Measurements from ENCODE around the gene INF2.
"Not testable (repeated sequence)": the region's sequence is repeated elsewhere in the genome, so short reads cannot be mapped to it uniquely, and the experiment has no call there.

Gene INF2

GRCh38 chr14:104749111-104749649 lies 59.8 kb downstream of the INF2 start:
- FAIRE-seq (no peak), DNase-seq (ENCODE audit: low spot score) (no peak)

GRCh38 chr14:104750056-104750752 lies 60.8 kb downstream of the INF2 start:
- DNase-seq (ENCODE audit: low spot score), result no peak
- no peak for FAIRE-seq

- DNase-seq (ENCODE audit: low spot score); FAIRE-seq: not testable (repeated sequence)
Observed at GRCh38 chr14:104750753-104751057, 61.3 kb downstream of the INF2 start.

- DNase-seq (ENCODE audit: low spot score), result no peak
- no peak for FAIRE-seq
Observed at GRCh38 chr14:104751539-104752422, 62.4 kb downstream of the INF2 start.

GRCh38 chr14:104752423-104752734 lies 63.0 kb downstream of the INF2 start:
- no peak for FAIRE-seq
- DNase-seq (ENCODE audit: low spot score), result no peak

GRCh38 chr14:104752735-104753527 lies 63.5 kb downstream of the INF2 start, which contains the start of gene SIVA1:
TSS of gene SIVA1 (plus strand) at chr14:104753147. CDS start at chr14:104753202, 55 bp downstream.
- peak; percentile 89 for DNase-seq (ENCODE audit: low spot score)
- FAIRE-seq, result peak; percentile 27

- FAIRE-seq (no peak), DNase-seq (ENCODE audit: low spot score) (no peak)
Observed at GRCh38 chr14:104753528-104754212, 64.3 kb downstream of the INF2 start.

- FAIRE-seq (no peak), DNase-seq (ENCODE audit: low spot score) (no peak)
Observed at GRCh38 chr14:104754213-104754851, 64.9 kb downstream of the INF2 start.

GRCh38 chr14:104755621-104756020 lies 66.2 kb downstream of the INF2 start:
- no peak for FAIRE-seq
- DNase-seq (ENCODE audit: low spot score), result no peak

- FAIRE-seq (no peak), DNase-seq (ENCODE audit: low spot score) (no peak)
Observed at GRCh38 chr14:104756477-104757237, 67.2 kb downstream of the INF2 start.

- DNase-seq (ENCODE audit: low spot score), result no peak
- no peak for FAIRE-seq
Observed at GRCh38 chr14:104757238-104757585, 67.8 kb downstream of the INF2 start.

GRCh38 chr14:104757681-104758392 lies 68.4 kb downstream of the INF2 start:
- DNase-seq (ENCODE audit: low spot score) (no peak), FAIRE-seq (no peak)

- no peak for FAIRE-seq
- DNase-seq (ENCODE audit: low spot score), result no peak
Observed at GRCh38 chr14:104758981-104759969, 69.9 kb downstream of the INF2 start.

- no peak for FAIRE-seq
- DNase-seq (ENCODE audit: low spot score), result no peak
Observed at GRCh38 chr14:104765517-104765916, 76.1 kb downstream of the INF2 start.

- no peak for DNase-seq (ENCODE audit: low spot score)
- FAIRE-seq, result no peak
Observed at GRCh38 chr14:104766256-104766862, 76.9 kb downstream of the INF2 start.

GRCh38 chr14:104766863-104767633 lies 77.6 kb downstream of the INF2 start:
- no peak for FAIRE-seq

GRCh38 chr14:104767634-104767918 lies 78.2 kb downstream of the INF2 start:
- DNase-seq (ENCODE audit: low spot score) (no peak), FAIRE-seq (no peak)

More at GRCh38 chr14:104766863-104767633, 77.6 kb downstream of the INF2 start:
- DNase-seq (ENCODE audit: low spot score), result no peak

Data from RCC 7860 (cell line).